Omental fat pad (tissue), 4 donors: ENCODE measurements around the gene CUTA. TPM values are rescaled to one million over a fixed set of nuclear protein-coding genes. Genes with fewer than 3 reads are reported as not detected.
"Not testable (repeated sequence)": the region's sequence is repeated elsewhere in the genome, so short reads cannot be mapped to it uniquely, and the experiment has no call there.

Source experiments
- ATAC-seq: fragments of 150-250 bp; one replicate; pipeline ENCODE4 v1.9.1; 2016; ENCODE audit warnings: mild to moderate bottlenecking, moderate library complexity; ENCODE audit not compliant: low FRiP score
- DNase-seq: peaks from one replicate; pipeline ENCODE4 v3.0.0-alpha.2; 2019; ENCODE audit warnings: low spot score
- CTCF ChIP-seq, 3 donors: fragments of 450-650 bp; IDR thresholded peaks; one replicate each; pipeline ENCODE4 v1.5.1; 2016 to 2017; ENCODE audit warnings: antibody characterized with exemption in 3 of 3, mild to moderate bottlenecking in 3 of 3, moderate library complexity in 2 of 3
- total RNA-seq, 4 donors: library from RNA; depleted of rRNA; stranded (reverse); fragments of >200 nt; gene quantifications; one replicate each; pipeline ENCODE4 v1.1.0, GENCODE V29; 2016

Gene CUTA
- total RNA-seq, 4 donors from 2014 or later, result 57.1 to 107 (median 98.1) TPM

- TF ChIP-seq CTCF (IDR thresholded peaks at IDR 0.05), result peak in 2 of 3 donors; percentile 83
- ATAC-seq (peak; percentile 96), DNase-seq (peak; percentile 92)
Measured at GRCh38 chr6:33391278-33391921, 26.5 kb downstream of the CUTA start, which contains the start of gene KIFC1. Gene KIFC1, plus strand, starts transcription at chr6:33391823. Its CDS starts 163 bp downstream, at chr6:33391986.

DNA sequence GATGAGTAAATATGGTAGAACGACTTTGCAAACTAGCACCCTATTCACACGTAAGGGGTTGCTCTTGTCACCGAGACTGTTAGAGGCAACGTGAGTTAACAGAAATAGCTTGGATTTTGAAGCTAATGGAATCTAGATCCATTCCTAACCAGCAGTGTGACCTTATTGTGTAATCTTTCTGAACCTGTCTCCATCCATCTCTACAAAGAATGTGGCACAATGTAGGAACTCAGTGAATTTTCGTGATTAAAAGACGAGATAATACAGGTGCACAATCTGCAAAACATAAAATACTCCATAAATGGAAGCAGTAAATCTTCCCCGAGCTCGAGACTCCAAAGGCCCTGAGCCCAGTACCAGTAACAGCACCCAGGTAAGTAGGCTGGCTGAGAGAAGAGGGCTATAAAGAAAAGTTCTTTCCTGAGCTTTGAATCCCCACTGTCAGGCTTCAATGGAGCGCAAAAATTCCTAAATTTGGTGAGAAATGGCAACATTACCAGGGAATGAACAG lies 27.1 kb downstream of the CUTA start:
- no peak for DNase-seq
- no peak for ATAC-seq
- TF ChIP-seq CTCF (IDR thresholded peaks at IDR 0.05), result no peak

DNA sequence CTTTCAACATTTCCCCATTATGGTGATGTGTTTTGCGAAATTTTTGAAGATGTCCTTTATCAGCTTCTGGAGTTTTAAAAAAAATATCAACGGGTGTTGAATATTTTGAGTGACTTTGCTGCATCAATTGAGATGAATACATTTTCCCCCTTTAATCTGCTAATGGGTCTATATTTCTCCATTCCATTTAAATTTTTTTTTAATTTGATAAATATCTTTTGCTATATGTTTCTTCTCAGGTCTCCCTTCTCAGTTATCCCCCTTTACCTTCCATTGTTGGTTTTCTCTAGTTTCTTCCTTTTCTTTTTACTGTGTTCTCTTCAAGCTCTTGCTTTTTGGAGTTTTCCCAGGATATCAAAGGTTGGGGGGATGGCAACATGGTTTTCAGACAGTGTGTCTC lies 27.7 kb downstream of the CUTA start:
- ATAC-seq (no peak), DNase-seq (no peak)
- no peak for TF ChIP-seq CTCF (IDR thresholded peaks at IDR 0.05)

GRCh38 chr6:33384581-33385020 lies 33.3 kb downstream of the CUTA start:
- ATAC-seq (peak; percentile 56), DNase-seq (no peak)
- TF ChIP-seq CTCF (IDR thresholded peaks at IDR 0.05), result no peak

- TF ChIP-seq CTCF (IDR thresholded peaks at IDR 0.05), result no peak
- DNase-seq, result no peak
Measured at GRCh38 chr6:33383427-33384185, 34.3 kb downstream of the CUTA start.

DNA sequence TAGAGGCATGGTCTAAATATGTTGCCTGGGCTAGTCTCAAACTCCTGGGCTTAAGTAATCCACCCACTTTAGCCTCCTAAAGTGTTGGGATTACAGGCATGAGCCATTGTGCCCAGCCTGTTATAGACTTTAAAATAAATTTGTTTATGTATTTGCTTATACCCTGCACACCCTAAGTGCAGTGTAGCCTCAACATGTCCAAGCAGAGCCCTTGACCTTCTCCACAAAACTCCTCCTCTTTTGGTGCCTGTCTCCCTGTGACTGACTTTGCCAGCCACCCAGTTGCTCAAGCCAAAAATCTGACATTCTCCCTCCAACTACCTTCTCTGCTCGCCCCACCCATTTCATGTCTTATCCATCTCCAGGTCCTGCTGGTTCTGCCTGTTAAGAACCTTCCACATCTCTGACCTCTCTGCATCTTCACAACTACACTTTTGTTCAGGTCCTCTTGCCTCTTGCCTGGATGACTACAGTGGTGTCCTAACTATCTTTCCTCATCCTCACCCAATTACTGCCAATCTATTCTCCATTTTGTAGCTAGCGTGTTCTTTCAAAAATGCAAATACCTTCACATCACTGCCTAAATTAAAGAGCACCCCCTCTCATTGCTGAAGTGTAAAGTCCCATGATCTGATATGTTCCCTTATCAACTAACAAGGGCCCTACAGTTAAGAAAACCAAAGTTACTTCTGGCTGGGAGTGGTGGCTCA lies 37.5 kb downstream of the CUTA start:
- DNase-seq (no peak), ATAC-seq (no peak)
- TF ChIP-seq CTCF (IDR thresholded peaks at IDR 0.05), result no peak

More at GRCh38 chr6:33383427-33384185, 34.3 kb downstream of the CUTA start:
- ATAC-seq, result peak; percentile 25

DNA sequence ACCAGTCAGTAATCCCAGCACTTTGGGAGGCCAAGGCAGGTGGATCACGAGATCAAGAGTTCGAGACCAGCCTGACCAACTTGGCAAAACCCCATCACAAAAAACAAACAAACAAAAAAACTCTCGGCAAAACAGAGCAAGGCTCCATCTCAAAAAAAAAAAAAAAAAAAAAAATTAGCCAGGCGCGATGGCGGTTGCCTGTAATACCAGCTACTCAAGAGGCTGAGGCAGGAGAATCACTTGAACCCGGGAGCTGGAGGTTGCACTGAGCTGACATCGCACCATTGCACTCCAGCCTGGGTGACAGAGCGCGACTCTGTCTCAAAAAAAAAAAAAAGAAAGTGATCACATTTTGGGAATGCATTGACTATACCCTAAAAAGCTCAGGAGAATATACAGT lies 38.7 kb downstream of the CUTA start:
- not testable (repeated sequence) for ATAC-seq, DNase-seq
